GM12875 (cell line): ENCODE measurements around the gene SF3A2.

Experiments
- H3K4me3 ChIP-seq: one replicate; pipeline ENCODE4 v1.5.1; 2011; ENCODE audit warnings: low read depth, low read length, control low read depth
- CTCF ChIP-seq: IDR thresholded peaks from 2 replicates; pipeline ENCODE4 v1.5.1; 2011; ENCODE audit warnings: low read depth, mild to moderate bottlenecking, control low read depth, inconsistent platforms, low read length, moderate library complexity, borderline replicate concordance; ENCODE audit not compliant: insufficient read depth

Gene SF3A2

DNA sequence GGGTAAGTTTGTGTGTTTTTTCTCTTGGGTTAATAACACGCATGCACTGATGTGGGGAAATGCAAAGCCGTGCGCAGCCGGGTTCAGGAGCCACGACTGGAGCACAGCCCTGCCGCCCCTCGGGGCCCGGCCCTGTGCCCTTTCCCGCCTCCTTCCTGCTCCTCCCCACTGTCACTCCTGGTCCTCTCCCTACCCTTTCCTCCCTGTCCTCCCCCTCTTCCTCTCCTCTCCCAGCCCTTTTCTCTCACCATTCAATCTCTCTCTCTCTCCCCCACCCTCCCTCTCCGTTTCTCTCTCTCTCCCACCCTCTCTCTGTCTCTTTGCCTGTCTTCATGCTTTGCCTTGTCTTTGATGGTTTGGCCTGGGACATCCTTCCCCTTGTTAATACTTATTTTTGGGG lies 27.6 kb upstream of the SF3A2 start:
- TF ChIP-seq CTCF, result no peak
- H3K4me3 ChIP-seq, result no peak overlapping the region

DNA sequence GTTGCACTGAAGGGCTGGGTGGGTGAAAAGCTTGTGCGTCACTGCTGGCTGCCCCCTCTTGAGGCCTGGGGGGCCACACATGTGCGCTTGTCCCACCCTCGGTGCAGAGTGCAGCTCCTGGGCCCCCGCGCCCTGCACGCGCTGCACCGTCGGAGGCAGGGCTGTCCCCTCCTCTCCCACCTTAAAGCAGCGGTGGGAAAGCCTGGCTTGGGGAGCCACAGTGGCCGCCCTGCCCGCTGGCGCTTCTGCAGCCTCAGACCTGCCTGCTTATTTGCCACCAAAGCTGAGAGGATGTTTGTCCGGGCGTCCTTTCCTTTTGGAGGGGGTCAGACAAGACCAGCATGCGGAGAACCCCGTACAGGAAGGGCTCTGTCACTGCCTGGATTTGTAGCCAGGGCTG lies 27.2 kb upstream of the SF3A2 start:
- no peak for TF ChIP-seq CTCF
- H3K4me3 ChIP-seq, result no peak overlapping the region

DNA sequence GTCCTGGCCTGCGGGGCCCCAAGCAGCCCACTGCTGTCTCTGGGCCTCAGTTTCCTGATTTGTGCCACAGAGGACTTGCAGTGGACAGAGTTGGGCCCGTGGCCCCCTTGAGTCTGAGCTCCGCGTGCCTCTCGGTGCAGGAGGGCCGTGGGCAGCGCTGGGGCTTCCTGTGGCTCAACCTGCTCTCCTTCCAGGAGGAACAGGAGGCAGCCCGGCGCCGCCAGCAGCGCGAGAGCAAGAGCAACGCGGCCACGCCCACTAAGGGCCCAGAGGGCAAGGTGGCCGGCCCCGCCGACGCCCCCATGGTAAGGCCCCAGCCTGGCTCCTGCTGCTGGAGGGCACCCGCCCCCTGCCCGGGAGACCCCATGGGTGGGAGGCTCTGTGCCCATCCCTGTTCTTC lies 26.4 kb upstream of the SF3A2 start:
- TF ChIP-seq CTCF, result no peak

GRCh38 chr19:2210987-2211740 lies 25.5 kb upstream of the SF3A2 start:
- TF ChIP-seq CTCF, result no peak
- H3K4me3 ChIP-seq, result no peak overlapping the region

More for the DNA sequence above, 26.4 kb upstream of the SF3A2 start:
- no peak overlapping the region for H3K4me3 ChIP-seq

DNA sequence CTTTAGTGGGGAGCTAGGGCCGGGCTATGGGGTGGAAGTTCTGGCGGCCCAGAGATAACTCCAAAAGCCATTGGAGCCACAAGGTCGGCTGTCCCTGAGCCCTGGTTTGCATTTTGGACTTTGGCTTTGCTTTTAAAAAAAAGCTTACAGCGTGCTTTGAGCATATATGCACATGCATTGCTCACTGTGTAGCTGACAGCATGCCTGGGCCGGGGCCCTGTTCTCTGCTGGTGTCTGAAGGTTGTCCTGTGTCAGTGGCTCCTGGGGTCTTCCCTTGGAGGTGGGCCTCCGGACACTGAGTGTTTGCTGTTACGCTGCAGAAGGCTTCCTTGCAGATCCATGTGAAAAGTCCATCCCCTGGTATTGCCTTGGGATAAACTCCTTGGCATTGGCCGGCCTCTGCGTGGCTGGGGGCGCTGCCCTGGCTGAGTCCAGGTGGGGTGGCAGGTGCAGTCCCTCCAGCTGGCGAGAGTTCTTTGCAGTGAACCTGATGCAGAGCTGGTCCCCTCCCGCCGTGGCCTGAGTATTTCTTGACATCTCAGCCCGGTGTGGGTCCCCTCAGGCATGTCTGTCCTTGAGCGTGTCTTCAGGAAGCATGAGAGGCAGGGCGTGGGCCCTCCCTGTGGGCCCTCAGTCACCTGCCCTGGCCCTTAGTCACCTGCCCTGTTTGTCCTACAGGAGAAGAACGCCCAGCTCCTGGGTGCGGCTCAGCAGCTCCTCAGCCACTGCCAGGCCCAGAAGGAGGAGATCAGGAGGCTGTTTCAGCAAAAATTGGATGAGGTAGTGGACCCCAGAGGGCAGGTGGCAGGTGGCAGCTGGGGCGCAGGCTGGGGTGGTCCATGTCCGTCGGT lies 23.5 kb upstream of the SF3A2 start:
- no peak for TF ChIP-seq CTCF
- no peak overlapping the region for H3K4me3 ChIP-seq

- H3K4me3 ChIP-seq, result no peak overlapping the region
- TF ChIP-seq CTCF, result no peak
These were observed 22.8 kb upstream of the SF3A2 start for GRCh38 chr19:2213799-2214198.
